ES-I3 (cell line): Measurements from ENCODE around the gene UCN2.
"Not testable (repeated sequence)": the region's sequence is repeated elsewhere in the genome, so short reads cannot be mapped to it uniquely, and the experiment has no call there.

Experiments used
- H3K36me3 ChIP-seq: 2 replicates; pipeline ENCODE4 v1.6.1; 2013; ENCODE audit warnings: mild to moderate bottlenecking, low read length, control low read depth, moderate library complexity; ENCODE audit not compliant: insufficient read depth
- H3K4me1 ChIP-seq: 2 replicates; pipeline ENCODE4 v1.6.1; 2013; ENCODE audit warnings: mild to moderate bottlenecking, control low read depth, low read length; ENCODE audit not compliant: insufficient read depth
- H3K9ac ChIP-seq: 2 replicates; pipeline ENCODE4 v1.6.1; 2013; ENCODE audit warnings: low read depth, mild to moderate bottlenecking, low read length, moderate library complexity
- H3K9me3 ChIP-seq: 2 replicates; pipeline ENCODE4 v1.6.1; 2013; ENCODE audit warnings: mild to moderate bottlenecking, low read length, moderate library complexity; ENCODE audit not compliant: control insufficient read depth, insufficient read depth

UCN2 gene

DNA sequence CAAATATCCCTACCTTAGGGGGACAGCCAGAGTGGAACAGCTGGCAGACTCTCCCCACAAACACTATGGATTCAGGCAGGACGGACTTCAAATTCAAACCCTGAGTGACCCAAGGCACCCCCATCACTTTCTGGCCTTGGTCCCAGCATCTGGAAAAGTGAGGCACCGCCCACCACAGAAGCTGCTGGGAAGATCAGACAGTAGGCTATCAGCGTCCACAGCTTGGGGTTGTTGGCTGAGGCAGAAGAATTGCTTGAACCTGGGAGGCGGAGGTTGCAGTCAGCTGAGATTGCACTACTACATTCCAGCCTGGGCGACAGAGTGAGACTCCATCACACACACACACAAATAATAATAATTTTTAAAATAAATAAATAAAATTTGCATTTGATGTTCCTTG, 15.5 kb downstream of the UCN2 start:
- H3K4me1 ChIP-seq: no peaks in the 10 kb centered on the region
- H3K9me3 ChIP-seq: no peaks in the 10 kb centered on the region
- H3K9ac ChIP-seq: no peak overlapping the region
- no peaks in the 10 kb centered on the region for H3K36me3 ChIP-seq

DNA sequence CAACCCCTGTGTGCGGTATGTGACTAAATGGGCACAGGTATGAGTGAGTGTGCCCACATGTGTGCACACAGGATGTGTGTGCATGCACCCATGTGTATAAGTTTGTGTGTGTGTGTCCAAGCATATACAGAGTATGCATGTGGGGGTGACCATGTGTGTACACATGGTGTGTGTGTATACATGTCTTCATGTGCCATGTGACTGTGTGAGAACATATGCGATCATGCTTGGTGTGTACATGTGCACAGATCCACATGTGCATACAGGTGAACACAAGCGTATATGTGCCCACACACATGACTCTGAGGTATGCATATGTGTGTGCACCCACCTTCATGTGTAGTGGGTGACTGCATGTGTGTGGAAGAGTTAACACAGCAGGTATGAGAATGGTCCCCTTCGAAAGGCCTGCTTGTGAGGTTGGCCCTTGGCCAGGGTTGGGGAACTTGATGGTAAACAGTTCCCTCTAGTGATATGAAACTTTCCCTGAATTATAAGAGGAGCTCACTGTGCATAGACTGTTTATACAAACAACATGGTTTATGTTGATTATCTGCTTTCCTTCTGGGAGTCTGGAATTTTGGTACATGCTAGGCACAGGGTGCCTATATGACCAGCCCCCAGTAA, 17.3 kb downstream of the UCN2 start:
- no peak overlapping the region for H3K9ac ChIP-seq
- H3K36me3 ChIP-seq: no peaks in the 10 kb centered on the region; the same call in 1 of the 2 replicates
- no peaks in the 10 kb centered on the region for H3K4me1 ChIP-seq
- no peaks in the 10 kb centered on the region for H3K9me3 ChIP-seq

DNA sequence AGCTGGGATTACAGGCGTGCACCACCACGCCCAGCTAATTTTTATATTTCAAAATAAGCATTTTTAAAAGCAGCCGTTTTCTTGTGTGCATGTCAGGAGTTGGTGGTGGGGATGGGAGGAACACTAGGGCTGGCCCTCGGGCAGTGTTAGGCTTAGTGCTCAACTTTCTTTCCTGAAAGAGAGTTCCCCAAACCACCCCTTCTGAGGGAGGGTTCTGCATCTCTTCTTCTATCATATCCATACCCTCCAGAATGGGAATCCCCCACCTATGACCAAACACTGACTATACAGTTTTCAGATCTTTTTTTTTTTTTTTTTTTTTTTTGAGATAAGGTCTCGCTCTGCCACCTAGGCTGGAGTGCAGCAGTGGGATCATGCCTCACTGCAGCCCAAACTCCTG, 19.4 kb downstream of the UCN2 start:
- no peaks in the 10 kb centered on the region; the same call in 1 of the 2 replicates for H3K36me3 ChIP-seq
- H3K4me1 ChIP-seq: no peaks in the 10 kb centered on the region
- H3K9ac ChIP-seq: no peak overlapping the region
- no peaks in the 10 kb centered on the region for H3K9me3 ChIP-seq

DNA sequence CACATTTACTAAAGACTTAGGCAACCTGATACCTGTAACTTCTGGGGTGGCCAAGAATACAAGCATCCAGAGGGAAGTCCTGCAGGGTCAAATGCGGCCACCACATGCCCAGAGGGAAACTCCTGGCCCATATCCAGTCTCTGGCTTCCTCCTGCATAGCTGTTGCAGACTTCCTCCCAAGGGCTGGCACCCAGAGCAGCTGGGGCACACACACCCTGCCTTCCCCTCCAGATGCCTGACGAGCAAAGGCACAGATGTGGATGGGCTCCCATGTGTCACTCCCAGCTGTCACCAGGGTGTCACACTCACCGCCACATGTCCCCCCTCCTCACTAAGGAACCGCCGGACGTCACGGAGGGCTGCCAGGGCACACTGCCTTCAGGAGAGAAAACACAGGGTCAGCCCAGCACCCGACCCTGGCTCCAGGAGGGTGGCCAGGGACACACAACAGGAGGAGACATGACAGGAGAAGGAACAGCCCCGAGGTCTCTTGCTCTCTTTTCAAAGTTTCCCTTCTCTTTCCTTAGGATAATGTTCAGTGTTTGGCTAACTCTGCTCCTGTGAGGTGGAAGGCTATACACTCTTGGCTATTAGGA, 20.2 kb downstream of the UCN2 start:
- Histone ChIP-seq H3K36me3 (no peaks in the 10 kb centered on the region; the same call in 1 of the 2 replicates), H3K4me1 (no peaks in the 10 kb centered on the region), H3K9ac (no peak overlapping the region), H3K9me3 (no peaks in the 10 kb centered on the region)

DNA sequence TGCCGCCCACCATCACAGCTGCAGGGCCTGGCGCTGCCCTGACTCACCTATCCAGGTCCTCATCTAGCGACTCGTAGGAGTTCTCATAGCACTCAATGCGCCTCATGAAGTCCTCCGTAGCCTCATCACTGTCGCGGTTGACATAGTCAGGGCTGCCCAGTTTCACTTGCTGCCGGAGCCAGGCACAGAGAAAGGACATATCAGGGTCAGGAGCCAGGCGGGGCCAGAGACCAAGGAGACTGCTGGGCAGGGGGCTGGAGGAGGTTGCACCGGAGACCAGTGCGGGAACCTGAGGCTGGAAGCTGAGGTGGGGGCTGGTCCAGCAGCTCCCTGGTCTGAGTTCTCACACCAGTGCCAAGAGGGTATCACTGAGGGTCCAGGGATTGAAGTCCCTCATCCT, 25.1 kb downstream of the UCN2 start:
- Histone ChIP-seq H3K9me3 (no peaks in the 10 kb centered on the region), H3K4me1 (no peaks in the 10 kb centered on the region), H3K36me3 (no peaks in the 10 kb centered on the region; the same call in 1 of the 2 replicates), H3K9ac (no peak overlapping the region)

DNA sequence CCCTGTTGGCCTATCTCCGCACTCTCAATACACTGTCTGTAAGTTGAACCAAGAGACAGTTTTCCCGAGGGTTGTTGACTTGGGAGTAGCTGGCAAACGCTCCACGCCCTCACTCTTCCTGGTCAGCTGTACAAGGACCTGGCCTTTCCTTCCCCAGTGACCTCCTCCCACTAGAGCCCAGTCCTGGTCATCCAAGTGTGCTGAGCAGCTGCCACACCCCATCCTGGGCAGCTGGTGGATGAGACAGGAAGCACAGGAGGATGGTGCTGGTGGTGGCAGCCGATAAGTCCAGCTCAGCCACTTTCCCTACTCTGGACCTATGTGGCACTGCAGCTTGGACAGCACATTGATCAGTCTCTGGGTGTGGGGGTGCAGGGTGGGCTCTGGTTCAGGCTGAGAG, 26.8 kb downstream of the UCN2 start:
- H3K36me3 ChIP-seq: no peaks in the 10 kb centered on the region; the same call in 1 of the 2 replicates
- no peaks in the 10 kb centered on the region for H3K4me1 ChIP-seq
- H3K9ac ChIP-seq: no peak overlapping the region
- no peaks in the 10 kb centered on the region for H3K9me3 ChIP-seq

DNA sequence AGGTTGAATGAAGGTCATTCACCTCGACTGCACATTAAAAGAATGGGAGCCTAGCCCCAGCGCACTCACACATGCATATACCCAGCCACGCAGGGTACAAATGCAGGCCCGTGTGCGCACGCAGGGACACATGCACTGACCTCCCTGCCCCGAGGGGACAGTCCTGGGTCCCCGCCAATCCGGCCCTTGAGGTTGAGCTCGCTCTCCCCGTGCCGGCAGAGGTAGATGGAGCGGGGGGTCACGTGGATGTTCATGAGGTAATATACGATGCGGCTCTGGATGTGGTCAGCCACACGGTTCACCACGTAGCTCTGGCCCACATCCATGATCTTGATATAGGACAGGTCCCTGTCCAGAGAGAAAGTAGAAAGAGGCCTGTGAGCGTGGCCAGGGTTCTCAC, 27.5 kb downstream of the UCN2 start:
- H3K36me3 ChIP-seq: no peaks in the 10 kb centered on the region; the same call in 1 of the 2 replicates
- no peak overlapping the region for H3K9ac ChIP-seq
- H3K9me3 ChIP-seq: no peaks in the 10 kb centered on the region
- H3K4me1 ChIP-seq: no peaks in the 10 kb centered on the region

DNA sequence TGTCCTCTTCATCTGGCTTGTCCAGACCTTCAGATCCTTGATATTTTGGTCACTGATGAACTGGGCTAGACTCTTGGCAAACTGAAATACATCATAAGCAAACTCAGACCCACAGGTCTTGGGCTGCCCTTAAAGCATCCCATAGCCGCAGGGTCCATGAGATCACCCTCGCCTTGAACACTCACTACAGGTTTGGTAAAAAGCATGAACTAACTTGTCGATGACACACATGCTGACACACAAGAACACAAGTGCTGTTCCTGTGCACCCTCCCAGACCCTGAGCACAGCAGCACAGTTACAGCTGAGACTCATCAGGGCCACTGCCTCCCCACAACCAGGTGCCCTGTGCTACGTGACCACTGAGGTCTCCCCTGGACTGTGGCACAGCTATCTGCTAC, 28.0 kb downstream of the UCN2 start:
- no peaks in the 10 kb centered on the region for H3K9me3 ChIP-seq
- no peak overlapping the region for H3K9ac ChIP-seq
- H3K36me3 ChIP-seq: no peaks in the 10 kb centered on the region; the same call in 1 of the 2 replicates
- no peaks in the 10 kb centered on the region for H3K4me1 ChIP-seq

DNA sequence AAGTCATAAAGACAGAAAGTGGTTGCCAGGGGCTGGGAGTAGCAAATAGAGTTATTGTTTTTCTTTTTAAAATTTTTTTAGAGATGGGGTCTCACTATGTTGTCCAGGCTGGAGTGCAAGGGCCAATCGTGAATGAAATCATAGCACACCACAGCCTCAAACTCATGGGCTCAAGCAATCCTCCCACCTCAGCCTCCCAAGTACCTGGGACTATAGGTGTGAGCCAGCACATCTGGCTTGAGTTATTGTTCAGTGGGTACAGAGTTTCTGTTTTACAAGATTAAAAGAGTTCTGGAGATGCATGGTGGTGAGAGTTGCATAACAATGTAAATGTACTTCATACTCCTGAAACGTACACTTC, 30.6 kb downstream of the UCN2 start:
- Histone ChIP-seq H3K9me3 (no peaks in the 10 kb centered on the region), H3K4me1 (no peaks in the 10 kb centered on the region), H3K9ac (no peak overlapping the region), H3K36me3 (no peaks in the 10 kb centered on the region; the same call in 1 of the 2 replicates)

DNA sequence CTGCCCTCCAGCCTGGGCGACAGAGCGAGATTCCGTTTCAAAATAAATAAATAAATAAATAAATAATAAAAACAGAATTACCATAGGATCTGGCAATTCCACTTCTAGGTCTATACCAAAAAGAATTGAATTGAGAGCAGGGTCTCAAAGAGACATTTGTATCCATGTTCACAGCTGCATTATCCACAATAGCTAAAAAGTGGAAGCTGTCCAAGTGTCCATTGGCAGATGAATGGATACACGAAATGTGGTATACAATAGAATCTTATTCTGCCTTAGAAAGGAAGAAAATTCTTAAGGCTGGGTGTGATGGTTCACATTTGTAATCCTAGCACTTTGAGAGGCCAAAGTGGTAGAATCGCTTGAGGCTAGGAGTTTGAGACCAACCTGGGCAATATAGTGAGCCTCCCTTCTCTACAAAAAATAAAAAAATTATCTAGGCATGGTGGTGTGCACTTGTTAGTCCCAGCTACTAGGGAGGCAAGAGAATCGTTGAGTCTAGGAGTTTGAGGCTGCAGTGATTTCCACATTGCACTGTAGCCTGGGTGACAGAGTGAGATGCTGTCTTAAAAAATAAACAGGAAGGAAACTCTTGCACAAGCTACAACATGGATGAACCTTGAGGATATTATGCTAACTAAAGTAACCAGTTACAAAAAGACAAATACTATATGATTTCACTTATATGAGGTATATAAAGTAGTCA, 31.2 kb downstream of the UCN2 start:
- peaks cover 2% of the 10 kb centered on the region; the same call in 1 of the 2 replicates for H3K36me3 ChIP-seq
- H3K4me1 ChIP-seq: no peaks in the 10 kb centered on the region
- H3K9ac ChIP-seq: no peak overlapping the region
- H3K9me3 ChIP-seq: no peaks in the 10 kb centered on the region

DNA sequence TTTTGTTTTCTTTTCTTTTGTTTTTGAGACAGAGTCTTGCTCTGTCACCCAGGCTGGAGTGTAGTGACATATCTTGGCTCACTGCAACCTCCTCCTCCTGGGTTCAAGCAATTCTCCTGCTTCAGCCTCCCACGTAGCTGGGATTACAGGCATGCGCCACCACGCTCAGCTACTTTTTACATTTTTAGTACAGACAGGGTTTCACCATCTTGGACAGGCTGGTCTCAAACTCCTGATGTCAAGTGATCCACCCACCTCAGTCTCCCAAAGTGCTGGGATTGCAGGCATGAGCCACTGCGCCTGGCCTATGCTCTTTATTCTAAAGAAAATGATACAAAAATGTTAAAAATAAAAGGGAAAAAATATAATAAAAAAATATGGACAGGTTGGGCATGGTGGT, 32.9 kb downstream of the UCN2 start:
- H3K9me3 ChIP-seq, H3K36me3 ChIP-seq, H3K9ac ChIP-seq, H3K4me1 ChIP-seq: not testable (repeated sequence)

DNA sequence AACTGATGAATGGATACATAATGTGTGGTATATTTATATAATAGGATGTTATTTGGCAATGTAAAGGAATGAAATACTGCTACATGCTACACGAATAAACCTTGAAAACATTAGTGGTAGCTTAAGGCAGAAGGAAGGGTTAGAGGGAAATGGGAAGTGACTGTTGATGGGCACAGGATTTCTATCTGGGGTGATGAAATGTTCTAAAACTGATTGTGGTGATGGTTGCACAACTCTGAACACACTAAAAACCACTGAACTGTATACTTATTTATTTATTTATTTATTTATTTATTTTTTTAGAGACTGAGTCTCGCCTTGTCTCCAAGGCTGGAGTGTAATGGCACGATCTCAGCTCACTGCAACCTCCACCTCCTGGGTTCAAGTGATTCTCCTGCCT, 34.8 kb downstream of the UCN2 start:
- Histone ChIP-seq H3K4me1 (no peaks in the 10 kb centered on the region), H3K36me3 (peaks cover 5% of the 10 kb centered on the region; the same call in 1 of the 2 replicates), H3K9ac (no peak overlapping the region), H3K9me3 (no peaks in the 10 kb centered on the region)

DNA sequence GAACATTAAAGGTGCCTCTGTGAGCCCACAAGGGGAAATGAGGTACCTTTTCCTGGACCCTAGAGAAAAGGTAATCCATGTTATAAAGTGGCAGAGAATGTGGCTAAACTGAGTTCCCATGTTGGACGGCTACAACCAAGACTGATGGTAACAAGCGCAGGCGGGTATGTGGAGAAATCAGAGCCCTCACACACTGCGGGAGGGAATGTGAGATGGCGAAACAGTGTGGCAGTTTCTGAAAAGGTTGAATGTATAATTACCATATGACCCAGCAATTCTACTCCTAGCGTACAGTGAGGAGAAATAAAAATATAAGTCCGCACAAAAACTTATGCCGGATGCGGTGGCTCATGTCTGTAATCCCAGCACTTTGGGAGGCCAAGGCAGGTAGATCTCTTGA, 35.5 kb downstream of the UCN2 start:
- Histone ChIP-seq H3K9me3 (no peaks in the 10 kb centered on the region), H3K36me3 (peaks cover 5% of the 10 kb centered on the region; the same call in 1 of the 2 replicates), H3K4me1 (no peaks in the 10 kb centered on the region), H3K9ac (no peak overlapping the region)

DNA sequence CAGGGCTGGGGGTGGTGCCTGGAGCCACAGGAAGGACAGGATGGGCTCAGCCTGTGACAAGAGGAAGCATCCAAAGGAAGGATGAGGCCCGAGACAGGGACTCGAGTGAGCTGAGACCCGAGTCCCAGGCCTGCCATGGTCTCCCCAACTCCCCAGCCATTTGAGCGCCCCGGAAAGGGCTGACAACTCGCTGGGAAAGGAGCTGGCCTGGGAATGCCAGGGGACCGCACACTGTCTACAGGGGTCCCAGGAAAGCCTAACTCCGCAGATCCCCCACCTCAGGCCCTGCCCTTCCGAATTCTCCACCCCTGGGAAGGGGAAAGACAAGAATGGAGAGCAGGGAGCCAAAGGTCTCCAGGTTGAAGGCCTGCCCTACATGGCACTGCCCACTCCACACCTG, 38.6 kb downstream of the UCN2 start:
- Histone ChIP-seq H3K4me1 (no peaks in the 10 kb centered on the region), H3K9ac (no peak overlapping the region), H3K9me3 (no peaks in the 10 kb centered on the region), H3K36me3 (peaks cover 5% of the 10 kb centered on the region; the same call in 1 of the 2 replicates)

DNA sequence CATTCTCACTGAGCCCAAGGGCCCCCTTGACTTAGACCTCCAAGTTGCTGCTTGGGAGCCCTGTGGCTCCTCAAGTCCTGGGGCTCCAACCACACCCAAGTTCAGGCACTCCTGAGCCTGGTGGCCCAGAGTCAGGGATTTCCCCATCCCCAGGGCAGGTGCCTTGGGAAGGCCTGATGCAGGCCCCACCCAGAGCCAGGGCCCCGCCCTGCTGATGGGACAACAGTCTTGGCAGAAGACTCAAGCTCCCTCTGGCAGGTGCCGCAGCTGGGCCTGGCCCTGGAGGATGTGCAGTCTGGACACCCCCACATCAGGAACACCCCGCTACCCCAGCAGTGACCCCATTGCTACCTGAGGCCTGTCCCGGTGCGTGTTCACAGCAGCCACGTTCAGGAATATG, 41.9 kb downstream of the UCN2 start:
- Histone ChIP-seq H3K9ac (no peak overlapping the region), H3K4me1 (no peaks in the 10 kb centered on the region), H3K36me3 (0 out of 2 replicates have a peak, but pooled peaks cover 3% of the 10 kb centered on the region), H3K9me3 (no peaks in the 10 kb centered on the region)
